Stimulated activated CD8-positive, alpha-beta memory T cell treated with anti-CD3 and anti-CD28 coated beads, Interleukin-12 subunit alpha, Interleukin-12 subunit beta, amount 100 ng/mL, for 24 hours (primary cell): ENCODE measurements around the gene HTR2B.
"Not testable (repeated sequence)": the region's sequence is repeated elsewhere in the genome, so short reads cannot be mapped to it uniquely, and the experiment has no call there.

ENCODE experiments used
- DNase-seq: peaks from one replicate; pipeline ENCODE4 v3.0.0-alpha.2; 2020; ENCODE audit errors: extremely low read depth

Gene HTR2B

DNA sequence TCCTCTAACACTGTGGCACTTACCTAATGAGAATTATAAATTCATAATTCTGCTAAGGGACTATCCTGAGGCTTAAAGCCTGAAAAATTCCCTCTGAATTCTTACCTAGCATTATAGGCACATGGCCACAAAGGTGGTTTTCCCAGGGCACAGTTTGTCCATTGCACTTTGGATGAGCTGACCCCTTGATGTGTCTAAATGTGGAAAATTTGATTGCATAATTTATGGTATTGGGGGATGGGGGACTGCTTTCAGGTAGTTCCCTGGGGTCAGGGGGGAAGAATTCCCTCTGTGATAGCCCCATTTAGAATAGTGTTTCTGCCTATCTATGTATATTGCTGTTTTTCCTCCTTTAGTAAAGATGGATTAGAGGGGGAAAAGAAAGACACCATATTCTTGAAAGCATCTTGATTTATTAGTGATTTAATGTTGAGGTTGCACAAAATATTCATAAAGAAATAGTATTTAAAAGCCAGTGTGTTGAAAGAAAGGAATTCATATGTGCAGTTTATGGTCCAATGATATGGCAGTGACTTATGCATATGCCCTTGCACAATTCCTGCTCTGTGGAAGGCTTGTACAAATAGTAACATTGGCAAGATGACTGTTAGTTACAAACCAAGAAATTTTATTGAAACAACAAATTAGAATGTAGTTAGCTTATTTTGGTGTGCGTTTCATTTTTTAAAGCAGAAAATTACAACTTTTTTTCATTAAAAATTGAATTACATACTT lies 8.7 kb upstream of the HTR2B start:
- DNase-seq, result no peak

DNA sequence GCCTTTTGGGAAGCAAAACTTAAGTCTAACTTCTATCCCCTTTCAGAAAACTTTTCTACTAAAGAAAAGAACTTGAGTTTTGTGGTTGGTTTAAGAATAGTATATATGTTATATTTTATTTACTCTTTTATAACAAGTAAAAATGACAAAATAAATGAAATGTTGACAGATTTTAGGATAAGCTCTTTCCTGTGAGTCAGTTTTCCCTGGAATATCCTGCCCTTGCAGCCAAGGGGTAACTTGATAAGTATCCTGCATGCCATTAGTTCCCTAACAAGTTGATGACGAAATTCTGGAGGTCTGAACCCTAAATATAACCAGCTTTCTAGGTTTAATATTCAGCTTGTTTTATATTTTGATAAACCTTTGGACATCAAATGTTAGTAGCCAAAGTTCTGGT lies 7.3 kb upstream of the HTR2B start:
- no peak for DNase-seq

DNA sequence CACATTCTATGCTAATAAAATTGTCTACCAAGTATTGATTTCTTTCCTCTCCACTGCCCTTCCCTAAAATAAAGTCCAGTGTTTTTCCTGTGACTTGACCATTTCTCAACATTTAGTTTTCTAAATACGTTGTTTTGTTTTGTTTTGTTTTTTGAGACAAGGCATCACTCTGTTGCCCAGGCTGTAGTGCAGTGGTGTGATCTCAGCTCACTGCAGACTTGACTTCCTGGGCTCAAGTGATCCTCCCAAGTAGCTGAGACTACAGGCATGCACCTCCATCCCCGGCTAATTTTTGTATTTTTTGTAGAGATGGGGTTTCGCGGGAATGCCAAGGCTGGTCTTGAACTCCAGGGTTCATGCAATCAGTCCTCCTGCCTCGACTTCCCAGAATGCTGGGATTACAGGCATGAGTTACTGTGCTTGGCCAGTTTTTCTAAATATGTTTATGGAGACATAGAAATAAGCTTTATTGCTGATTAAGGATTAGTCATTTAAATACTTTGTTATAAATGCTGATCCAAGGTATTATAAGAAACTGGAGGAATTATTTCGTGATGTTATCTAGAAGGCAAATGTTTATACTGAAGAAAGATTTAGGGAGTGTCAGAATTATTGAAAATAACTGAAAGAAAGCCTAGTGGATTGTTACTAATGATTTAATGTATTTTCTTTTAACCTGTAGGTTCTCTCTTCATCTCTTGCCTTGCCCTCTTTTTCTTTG lies 5.7 kb upstream of the HTR2B start:
- no peak for DNase-seq

DNA sequence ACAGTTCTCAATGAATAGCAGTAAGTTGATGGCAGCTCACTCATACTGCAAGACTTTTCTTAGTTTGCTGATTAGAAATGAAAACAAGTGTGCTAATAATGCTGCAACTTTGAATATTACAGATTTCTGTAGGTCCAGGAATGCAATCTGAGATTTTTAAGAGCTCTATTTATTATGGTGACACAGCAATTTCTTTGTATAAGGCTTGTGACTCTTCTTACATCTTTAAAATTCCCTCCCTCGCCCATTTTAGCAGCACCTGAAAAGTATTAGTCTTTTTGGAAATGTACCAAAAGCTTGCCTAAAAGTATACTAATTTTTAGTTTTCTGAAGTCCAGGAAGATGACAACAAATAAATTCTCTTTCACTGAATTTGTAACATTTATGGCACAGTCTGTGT lies 4.4 kb upstream of the HTR2B start:
- DNase-seq, result no peak

DNA sequence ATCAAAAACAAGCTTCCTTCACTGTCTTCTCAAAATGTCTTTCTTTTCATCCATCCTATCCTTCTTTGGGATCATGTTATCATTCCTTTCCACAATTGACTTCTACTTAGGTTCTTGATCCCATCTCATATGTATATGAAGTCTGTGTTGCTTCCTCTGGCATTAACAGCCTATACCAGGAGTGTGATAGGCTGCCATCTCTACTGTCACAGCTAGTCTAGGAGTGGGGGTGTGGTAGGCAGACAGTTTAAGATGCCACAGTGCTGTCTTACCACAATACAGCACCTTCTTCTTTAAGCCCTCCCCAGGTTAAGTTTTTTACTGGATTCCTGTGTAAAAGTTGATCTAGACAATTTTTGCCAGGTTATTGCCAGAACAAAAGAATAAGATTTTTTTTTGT lies 3.7 kb upstream of the HTR2B start:
- DNase-seq, result no peak

DNA sequence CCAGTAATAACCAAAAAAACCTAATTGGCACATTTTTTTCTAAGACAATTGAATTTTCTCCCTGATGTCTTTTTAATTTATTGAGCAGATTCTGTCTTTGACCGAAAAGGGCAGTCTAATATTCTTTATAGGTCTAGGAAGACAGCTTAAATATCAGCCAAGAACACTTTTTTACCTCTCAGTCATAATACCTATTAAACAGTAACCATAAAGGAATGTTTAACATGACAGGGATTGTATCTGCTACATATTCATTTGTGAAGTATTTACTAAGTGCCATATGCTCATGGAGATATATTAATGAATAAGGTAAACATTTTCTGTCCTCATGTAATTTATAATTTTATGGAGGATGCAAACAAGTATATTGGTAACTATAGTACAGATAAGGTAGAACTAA lies 3.1 kb upstream of the HTR2B start:
- no peak for DNase-seq

DNA sequence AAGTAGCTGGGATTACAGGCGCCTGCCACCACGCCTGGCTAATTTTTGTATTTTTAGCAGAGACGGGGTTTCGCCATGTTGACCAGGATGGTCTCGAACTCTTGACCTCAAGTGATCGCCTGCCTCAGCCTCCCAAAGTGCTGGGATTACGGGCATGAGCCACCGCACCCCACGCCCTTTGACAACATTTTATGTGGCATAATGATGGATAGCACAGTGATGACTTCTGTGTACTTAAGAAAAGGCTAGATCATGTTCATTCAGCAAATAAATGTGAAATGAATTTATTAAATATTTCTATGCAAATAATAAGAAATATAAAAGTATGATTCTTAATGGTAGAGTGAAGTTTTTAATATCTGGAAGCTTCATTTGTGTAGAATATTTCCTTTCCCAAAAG lies 2.6 kb upstream of the HTR2B start:
- no peak for DNase-seq

DNA sequence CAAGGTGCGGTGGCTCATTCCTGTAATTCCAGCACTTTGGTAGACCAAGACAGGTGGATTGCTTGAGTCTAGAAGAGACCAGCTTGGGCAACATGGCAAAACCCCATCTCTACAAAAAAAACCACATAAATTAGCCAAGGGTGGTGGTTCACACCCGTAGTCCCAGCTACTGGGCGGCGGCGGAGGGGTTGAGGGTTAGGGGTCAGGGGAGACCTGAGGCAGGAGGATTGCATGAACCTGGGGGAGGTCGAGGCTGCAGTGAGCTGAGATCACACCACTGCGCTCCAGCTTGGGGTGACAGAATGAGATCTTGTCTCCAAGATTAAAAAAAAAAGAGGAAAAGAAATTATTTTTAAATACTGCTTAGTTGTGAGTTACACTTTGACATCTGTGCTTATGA lies 1.3 kb upstream of the HTR2B start:
- no peak for DNase-seq

DNA sequence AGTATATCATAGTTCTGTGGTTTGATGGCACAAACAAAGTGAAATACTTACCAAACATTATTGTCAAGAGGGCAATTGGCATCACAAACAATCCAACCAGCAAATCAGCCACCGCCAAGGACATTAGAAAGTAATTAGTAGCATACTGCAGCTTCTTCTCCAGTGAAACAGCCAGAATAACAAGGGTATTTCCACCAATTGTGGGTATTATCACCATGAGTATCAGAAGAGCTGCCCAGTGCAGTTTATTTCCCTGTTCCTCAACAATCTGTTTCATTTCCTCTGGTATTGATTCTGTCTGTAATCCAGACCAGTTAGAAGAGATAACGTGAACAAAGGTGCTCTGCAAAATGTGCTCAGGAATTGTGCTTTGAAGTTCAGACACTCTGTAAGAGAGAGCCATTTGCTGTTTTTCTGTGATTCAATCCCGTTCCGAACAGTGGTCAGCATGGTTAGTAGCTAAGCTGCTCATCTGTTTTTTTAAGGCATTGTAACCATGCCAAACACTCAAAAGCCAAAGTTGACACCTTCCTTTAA lies 1.4 kb downstream of the HTR2B start:
- DNase-seq, result no peak

DNA sequence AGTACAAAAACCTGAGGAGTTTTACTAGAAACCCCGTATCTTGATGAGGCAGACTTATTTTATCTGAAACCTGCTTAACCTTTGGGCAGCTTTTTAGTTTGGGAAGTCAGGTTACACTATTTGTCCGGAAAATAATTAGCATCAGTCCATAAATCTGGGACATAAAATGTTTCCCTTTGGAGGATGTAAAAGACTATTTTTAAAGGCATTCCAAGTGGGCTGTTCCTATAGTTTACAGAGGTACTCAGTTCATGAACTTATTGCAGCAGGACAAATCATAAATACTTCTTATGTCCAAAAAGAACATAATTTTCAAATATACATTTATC lies 6.3 kb downstream of the HTR2B start:
- DNase-seq, result no peak

DNA sequence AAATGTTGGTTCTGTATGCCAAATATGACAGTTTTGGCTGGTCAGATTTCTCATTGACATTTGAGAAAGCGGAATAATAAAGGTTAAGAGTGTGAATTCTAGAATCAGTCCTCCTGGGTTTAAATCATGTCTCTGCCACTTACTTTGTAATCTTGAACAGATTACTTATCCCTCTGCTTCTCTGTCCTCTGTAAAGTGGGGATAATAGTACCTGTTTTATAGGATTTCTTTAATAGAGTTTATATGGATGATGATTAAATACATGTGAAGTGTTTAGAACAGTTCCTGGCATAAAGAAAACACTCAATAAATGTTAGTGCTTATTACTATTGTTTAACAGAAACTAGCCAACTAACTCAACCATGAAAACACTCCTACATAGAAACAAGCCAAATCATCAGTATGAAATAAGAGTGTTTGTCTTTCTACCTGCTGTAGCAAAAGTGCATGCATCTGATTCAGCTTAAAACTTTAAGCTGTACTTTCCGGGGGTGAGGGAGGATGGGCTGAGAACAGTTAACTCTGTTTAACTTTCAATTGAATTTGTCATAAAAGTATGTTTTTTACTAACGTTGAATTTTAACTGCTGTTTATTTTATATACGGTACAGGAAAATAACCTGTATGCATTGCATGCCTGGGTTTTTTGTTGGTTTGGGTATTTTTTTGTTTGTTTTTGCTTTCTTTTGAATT lies 6.8 kb downstream of the HTR2B start:
- no peak for DNase-seq

DNA sequence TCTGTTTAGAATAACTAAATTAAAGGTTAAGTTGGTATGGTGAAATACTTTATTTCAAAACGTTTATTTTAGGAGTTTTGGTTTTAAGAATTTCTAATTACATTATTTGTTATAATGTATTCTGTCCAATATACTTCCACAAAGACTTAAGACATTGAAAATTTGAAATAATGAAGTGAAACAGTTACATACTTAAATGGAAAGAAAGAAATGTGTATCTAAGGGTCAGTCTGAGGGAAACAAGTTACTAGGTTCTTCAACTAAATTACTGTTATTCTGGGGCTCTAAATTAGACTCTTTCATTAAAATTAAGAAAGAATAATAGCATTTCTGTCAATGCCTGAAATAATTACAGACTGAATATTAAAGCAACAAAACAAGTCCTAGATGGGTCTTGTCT lies 7.7 kb downstream of the HTR2B start:
- no peak for DNase-seq

DNA sequence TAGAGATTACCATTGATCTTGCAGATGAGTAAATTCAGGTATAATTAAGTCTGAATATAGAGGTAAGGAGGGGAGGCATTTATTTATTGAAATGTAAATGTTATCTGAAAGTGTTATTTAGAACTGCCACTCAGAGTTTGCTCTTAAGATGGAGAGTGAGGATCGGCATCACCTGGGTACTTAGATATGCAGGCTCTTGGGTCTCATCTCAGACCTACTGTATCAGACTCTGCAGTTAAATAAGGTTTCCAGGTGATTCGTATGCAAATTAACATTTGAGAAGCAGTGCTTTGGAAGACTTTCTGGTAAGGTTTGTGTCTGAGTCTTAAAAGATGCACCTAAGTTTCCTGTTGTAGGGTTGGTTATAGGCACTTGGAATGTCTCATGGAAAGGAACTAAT lies 9.2 kb downstream of the HTR2B start:
- no peak for DNase-seq

DNA sequence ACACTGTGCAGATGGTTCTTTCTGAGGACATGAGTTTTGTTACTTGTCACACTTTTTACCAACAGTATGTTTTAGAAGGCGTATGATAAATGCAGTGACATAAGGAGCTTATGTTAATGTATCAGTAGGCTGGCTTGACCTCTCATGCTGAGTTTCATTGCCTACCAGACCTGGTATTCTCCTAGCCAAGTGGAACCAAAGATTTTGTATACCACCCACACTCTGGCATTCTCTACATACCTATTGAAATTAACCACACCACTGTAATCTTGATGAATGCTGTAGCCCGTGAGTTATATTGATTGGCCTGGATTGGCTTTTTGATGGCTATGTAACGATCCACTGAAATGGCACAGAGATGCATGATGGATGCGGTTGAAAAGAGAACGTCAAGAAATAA lies 11.4 kb downstream of the HTR2B start:
- DNase-seq, result no peak

DNA sequence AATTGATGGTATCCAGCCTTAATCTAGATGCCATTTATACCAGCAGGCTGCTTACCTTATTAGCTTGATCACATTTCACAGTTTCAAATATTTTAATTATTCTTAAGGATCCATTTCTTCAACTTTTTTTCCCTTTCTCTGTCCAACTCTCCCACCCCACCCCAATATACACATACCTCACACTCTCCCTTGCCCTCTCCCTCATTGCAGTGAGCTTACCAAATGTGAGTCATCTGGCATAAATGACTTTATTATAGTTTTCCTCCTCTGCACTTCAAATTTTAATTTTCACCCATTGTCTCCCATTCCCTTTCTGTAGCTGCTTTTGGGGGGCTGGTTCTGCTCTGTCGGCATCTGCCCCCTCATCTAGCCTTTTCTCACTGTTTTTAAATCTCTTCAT lies 12.9 kb downstream of the HTR2B start:
- DNase-seq, result no peak

DNA sequence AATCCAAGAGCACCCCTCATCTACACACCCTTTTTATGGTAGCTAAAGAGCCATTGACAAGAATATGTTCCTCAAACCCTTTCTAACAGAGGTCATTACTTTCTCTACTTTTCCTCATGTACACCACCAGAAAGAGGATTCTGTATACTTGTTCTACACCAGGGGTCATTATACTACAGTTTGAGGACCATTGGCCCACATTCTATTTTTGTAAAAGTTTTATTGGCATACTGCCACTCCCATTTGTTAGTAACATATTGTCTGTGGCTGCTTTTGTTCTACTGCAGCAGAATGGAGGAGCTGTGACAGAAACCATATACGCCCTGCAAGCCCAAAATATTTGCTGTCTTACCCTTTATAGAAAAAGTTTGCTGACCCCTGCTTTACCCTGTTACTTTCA lies 14.3 kb downstream of the HTR2B start:
- DNase-seq, result no peak

DNA sequence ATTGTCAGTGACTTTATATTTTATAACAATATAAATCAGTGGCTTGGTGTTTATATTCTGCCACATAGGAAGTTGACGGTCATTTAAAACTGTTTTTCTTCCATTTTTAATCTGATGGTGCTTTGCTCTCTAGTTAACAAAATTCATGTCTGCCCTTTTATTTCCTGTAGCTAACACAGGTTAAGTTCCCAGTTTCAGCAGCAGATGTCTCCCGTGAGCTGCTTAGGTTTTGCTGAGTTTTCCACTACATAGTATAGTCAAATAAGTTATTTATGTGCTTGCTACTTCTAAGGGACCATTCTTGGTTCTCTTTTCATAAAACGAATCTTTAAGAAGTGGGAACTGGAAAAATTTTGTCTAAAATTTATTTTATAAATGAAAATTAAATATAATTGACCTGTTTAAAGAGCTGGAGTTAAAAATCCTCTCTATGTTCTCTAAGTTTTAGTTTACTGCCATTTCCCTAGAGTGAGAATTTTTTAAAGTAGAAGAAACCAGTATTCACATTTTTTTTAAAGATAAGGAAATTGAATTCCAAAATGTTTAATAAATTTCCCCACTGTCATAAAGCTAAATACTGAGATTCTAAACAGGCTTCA lies 20.6 kb downstream of the HTR2B start:
- DNase-seq, result no peak

DNA sequence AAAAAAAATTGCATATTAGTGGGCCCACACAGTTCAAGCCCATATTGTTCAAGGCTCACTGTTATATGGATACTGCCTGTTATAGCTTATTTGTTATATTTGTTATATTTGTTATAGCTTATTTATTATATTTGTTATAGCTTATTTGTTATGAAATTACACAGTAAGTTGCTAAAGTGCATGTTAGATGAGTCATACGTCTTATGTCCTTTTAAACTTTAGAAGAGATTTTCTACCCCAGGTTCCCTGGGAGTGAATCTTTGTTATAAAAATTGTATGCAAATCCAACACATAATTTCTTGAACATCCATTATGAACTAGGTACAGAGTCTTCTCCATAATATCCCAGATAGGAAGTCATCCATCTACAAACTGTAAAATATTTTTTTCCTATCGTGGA lies 22.1 kb downstream of the HTR2B start:
- no peak for DNase-seq

DNA sequence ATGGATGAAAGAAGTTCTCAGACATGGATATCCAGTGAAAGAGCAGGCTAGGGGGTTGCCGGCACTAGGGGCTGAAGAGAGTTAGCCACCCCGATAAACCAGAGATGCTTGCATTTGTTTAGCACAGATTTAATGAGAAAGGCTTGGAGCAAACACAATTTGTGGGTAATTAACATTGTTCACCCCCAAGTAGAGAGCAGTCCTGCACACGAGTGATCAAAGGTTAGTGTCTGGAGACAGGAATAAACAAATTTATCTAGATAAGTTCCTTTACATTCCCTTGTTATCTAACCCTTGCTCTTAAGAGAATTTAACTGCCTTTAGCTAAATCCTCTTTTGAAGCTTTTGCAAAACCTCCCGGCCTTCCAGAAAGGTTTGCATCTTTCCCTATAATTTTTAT lies 23.9 kb downstream of the HTR2B start:
- no peak for DNase-seq

DNA sequence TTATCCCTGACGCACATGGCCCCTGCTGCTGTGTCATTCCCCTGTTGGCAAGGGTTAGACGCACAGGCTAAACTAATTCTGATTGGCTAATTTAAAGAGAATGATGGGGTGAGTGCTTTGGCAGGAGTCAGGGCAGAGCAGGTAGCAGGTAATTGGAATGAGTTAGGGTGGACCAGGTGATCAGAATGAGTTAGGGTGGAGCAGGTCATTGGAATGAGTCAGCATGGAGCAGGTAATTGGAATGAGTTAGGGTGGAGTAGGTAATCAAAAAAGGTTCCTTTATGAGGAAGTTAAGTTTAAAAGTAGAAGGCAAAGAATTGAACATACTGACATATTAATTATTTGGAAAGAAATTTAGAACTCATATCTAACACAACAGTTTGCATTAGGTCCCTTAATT lies 24.5 kb downstream of the HTR2B start:
- not testable (repeated sequence) for DNase-seq

DNA sequence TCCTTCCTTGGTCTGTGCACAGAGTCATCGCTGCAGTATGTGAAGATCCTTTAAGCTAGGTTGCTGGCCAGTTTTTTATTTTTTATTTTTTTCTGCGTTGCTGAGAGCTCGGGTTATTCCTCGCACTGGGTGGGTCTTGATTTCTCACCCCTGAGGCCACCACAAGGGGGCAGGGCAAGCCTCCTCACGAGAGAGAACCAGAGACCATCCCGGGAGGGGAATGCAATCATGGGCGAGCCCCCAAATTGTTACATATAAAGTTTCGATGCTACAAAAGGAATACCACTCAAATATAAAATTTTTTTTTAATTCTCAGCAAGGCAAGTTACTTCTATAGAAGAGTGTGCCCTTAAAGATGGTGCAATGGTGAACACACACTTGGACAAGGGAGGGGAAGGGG lies 24.9 kb downstream of the HTR2B start:
- no peak for DNase-seq

DNA sequence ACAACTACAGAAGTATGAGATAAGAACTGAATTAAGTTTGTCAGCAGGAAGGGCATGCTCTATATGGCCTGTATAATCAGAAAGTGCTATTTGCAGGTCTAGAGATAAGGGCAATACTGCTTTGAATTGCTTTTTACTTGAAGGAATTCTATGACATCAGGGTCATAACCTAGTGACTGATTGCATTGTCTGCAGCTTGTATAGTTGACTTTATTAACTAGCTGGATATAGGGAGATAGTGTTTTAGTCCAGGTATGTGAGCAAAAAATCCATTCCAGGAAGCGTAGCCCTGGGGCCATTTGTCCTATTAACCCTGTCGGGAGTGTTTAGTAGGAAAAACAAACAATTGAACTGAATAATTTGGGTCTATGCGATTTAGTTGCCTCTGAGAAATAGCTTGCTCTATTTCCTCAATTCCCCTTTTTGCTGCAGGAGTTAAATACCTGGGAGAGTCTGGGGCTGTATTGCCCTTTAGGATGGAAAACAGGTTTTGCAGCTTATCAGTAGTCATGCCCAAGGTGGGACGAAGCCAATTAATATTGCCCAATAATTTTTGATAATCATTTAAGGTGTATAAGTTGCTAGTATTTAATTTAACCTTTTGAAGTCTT lies 30.0 kb downstream of the HTR2B start:
- no peak for DNase-seq
